ENCODE results near the gene KLF2.

Gene KLF2

GRCh38 chr19:16363133-16363851, 38.7 kb downstream of the KLF2 start:
- no peak overlapping the region for H3K4me3 ChIP-seq (ENCODE audit: low read depth, low read length)

- no peak overlapping the region for H3K4me3 ChIP-seq (ENCODE audit: low read depth, low read length)
Measured at GRCh38 chr19:16363852-16364230, 39.2 kb downstream of the KLF2 start.

GRCh38 chr19:16364231-16364865, 39.7 kb downstream of the KLF2 start:
- H3K4me3 ChIP-seq (ENCODE audit: low read depth, low read length), result no peak overlapping the region

GRCh38 chr19:16365300-16365996, 40.8 kb downstream of the KLF2 start:
- H3K4me3 ChIP-seq (ENCODE audit: low read depth, low read length), result no peak overlapping the region

GRCh38 chr19:16366056-16366432, 41.4 kb downstream of the KLF2 start:
- H3K4me3 ChIP-seq (ENCODE audit: low read depth, low read length), result no peak overlapping the region

- H3K4me3 ChIP-seq (ENCODE audit: low read depth, low read length), result no peak overlapping the region
Measured at GRCh38 chr19:16366433-16367260, 42.0 kb downstream of the KLF2 start.

GRCh38 chr19:16367261-16367683, 42.6 kb downstream of the KLF2 start:
- H3K4me3 ChIP-seq (ENCODE audit: low read depth, low read length), result no peak overlapping the region

- no peak overlapping the region for H3K4me3 ChIP-seq (ENCODE audit: low read depth, low read length)
Measured at GRCh38 chr19:16368385-16369305, 44.0 kb downstream of the KLF2 start.

GRCh38 chr19:16369306-16369663, 44.7 kb downstream of the KLF2 start:
- no peak overlapping the region for H3K4me3 ChIP-seq (ENCODE audit: low read depth, low read length)

- no peak overlapping the region for H3K4me3 ChIP-seq (ENCODE audit: low read depth, low read length)
Measured at GRCh38 chr19:16369664-16370576, 45.3 kb downstream of the KLF2 start.

- no peak overlapping the region for H3K4me3 ChIP-seq (ENCODE audit: low read depth, low read length)
Measured at GRCh38 chr19:16370641-16371391, 46.2 kb downstream of the KLF2 start.

- H3K4me3 ChIP-seq (ENCODE audit: low read depth, low read length), result no peak overlapping the region
Measured at GRCh38 chr19:16371540-16371986, 46.9 kb downstream of the KLF2 start.

- no peak overlapping the region for H3K4me3 ChIP-seq (ENCODE audit: low read depth, low read length)
Measured at GRCh38 chr19:16372065-16372915, 47.7 kb downstream of the KLF2 start.

GRCh38 chr19:16373079-16373478, 48.5 kb downstream of the KLF2 start:
- H3K4me3 ChIP-seq (ENCODE audit: low read depth, low read length), result no peak overlapping the region

- H3K4me3 ChIP-seq (ENCODE audit: low read depth, low read length), result no peak overlapping the region
Measured at GRCh38 chr19:16373532-16373931, 48.9 kb downstream of the KLF2 start.

GRCh38 chr19:16373989-16374388, 49.4 kb downstream of the KLF2 start:
- no peak overlapping the region for H3K4me3 ChIP-seq (ENCODE audit: low read depth, low read length)

- H3K4me3 ChIP-seq (ENCODE audit: low read depth, low read length), result no peak overlapping the region
Measured at GRCh38 chr19:16374436-16374835, 49.8 kb downstream of the KLF2 start.
